Measurements from ENCODE around the gene FBXO21. TPM values are rescaled to one million over a fixed set of nuclear protein-coding genes. Genes with fewer than 3 reads are reported as not detected.

Gene FBXO21
- total and polyA plus RNA-seq, 2 of the 4 experiments (the other 2 are of a cell fraction), result 43.6 to 56.6 TPM

DNA sequence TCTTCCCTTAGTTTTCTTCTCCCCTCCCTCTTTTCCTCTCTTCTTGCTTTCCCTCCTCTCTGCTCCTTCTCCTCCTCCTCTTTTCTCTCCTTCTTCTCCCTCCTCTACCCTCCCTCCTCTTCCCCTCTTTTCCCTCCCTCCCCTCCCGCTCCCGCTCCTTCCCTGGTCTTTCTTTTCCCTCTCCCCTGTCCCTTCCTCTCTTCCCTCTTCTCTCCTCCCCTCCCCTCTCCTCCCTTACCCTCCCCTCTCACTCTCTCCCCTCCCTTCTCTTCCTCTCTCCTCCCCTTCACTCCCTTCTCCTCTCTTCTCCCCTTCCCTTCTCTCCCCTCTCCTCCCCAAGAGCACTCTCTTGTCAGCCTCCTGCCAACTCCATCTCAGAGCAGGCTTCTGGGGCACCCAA lies 17.4 kb upstream of the FBXO21 start:
- BruUV-seq (replicated peaks), result no TSS peak
- CTCF ChIA-PET, result no interaction called here
- in situ Hi-C loops (cut with MboI; ENCODE audit: low sequenced_read_pairs), result no loop called here

More for the DNA sequence above, 17.4 kb upstream of the FBXO21 start:
- no peak overlapping the region for H3K4ac ChIP-seq (ENCODE audit: low read depth, low read length)
- POLR2A ChIA-PET (ENCODE audit: unreplicated experiment), result no interaction called here
- no peak overlapping the region for H4K91ac ChIP-seq (ENCODE audit: insufficient read depth, low read depth, low read length)
- H3K23ac ChIP-seq (ENCODE audit: low read depth, low read length), result no peak overlapping the region
- ATAC-seq (ENCODE audit: low read depth) (no peak), DNase-seq (no peak)
- no peak overlapping the region for H2AK5ac ChIP-seq (ENCODE audit: low read depth, low read length)
- dilution Hi-C loops (cut with HindIII; ENCODE audit: low sequenced_read_pairs, unreplicated experiment), result no loop called here
- no peaks in the 10 kb centered on the region for H3K36me3 ChIP-seq (ENCODE audit: control insufficient read depth, insufficient read depth, low read length)
- H2BK120ac ChIP-seq (ENCODE audit: low read depth, low read length), result no peak overlapping the region
- H3K4me1 ChIP-seq (ENCODE audit: control insufficient read depth, insufficient read depth, low read length), result no peaks in the 10 kb centered on the region
- no peak overlapping the region for H2BK15ac ChIP-seq (ENCODE audit: low read depth, low read length)
- H3K9ac ChIP-seq (ENCODE audit: low read depth, low read length), result no peak overlapping the region
- H3K9me3 ChIP-seq (ENCODE audit: control insufficient read depth, insufficient read depth, low read length), result no peaks in the 10 kb centered on the region
- peaks cover 7% of the 10 kb centered on the region; the same call in 1 of the 2 replicates for H3K27me3 ChIP-seq (ENCODE audit: control insufficient read depth, insufficient read depth, low read length)
- H2AK9ac ChIP-seq (replicated peaks; ENCODE audit: low read depth, low read length, poor library complexity), result no peak overlapping the region
- H2AFZ ChIP-seq (replicated peaks; ENCODE audit: low read length, poor library complexity), result no peak overlapping the region
- H3K56ac ChIP-seq (ENCODE audit: extremely low read depth, insufficient read depth, low read length), result no peak overlapping the region
- no peak overlapping the region for H4K8ac ChIP-seq (ENCODE audit: low read depth in 2 of 2, low read length in 2 of 2)
- WGBS, 2 experiments (ENCODE audit: extremely low coverage in 2 of 2, insufficient read length in 1 of 2), result 17% methylated on average over 2 of the region's 2 CpGs; no CpG with 5 or more reads in 1 of the 2 experiments
- H2BK5ac ChIP-seq (ENCODE audit: low read depth, low read length, poor library complexity, severe bottlenecking), result no peak overlapping the region
- TF ChIP-seq MAZ (IDR thresholded peaks at IDR 0.05; ENCODE audit: borderline replicate concordance, low read depth, low read length) (no peak), CEBPB (IDR thresholded peaks at IDR 0.05; ENCODE audit: low read depth, low read length) (no peak), MAFK (IDR thresholded peaks at IDR 0.05; ENCODE audit: low read depth, low read length) (no peak), FOS (IDR thresholded peaks at IDR 0.05; ENCODE audit: low read depth, low read length) (no peak), NFE2L2 (IDR thresholded peaks at IDR 0.05; ENCODE audit: low read depth, low read length) (no peak), CTCF (conservative IDR thresholded peaks at IDR 0.05; ENCODE audit: low read depth, low read length) (no peak), RFX5 (IDR thresholded peaks at IDR 0.05; ENCODE audit: low read depth, low read length) (no peak), RCOR1 (IDR thresholded peaks at IDR 0.05; ENCODE audit: insufficient replicate concordance, low read length) (no peak), RAD21 (IDR thresholded peaks at IDR 0.05; ENCODE audit: low read length) (no peak), CHD1 (IDR thresholded peaks at IDR 0.05; ENCODE audit: low read depth, low read length) (no peak), MXI1 (IDR thresholded peaks at IDR 0.05; ENCODE audit: borderline replicate concordance, low read depth, low read length) (no peak), SMC3 (IDR thresholded peaks at IDR 0.05; ENCODE audit: low read depth, low read length) (no peak), BHLHE40 (IDR thresholded peaks at IDR 0.05; ENCODE audit: low read depth, low read length) (no peak), POLR2A (IDR thresholded peaks at IDR 0.05; ENCODE audit: low read depth, low read length) (no peak)
- TF ChIP-seq, protein P1, sequence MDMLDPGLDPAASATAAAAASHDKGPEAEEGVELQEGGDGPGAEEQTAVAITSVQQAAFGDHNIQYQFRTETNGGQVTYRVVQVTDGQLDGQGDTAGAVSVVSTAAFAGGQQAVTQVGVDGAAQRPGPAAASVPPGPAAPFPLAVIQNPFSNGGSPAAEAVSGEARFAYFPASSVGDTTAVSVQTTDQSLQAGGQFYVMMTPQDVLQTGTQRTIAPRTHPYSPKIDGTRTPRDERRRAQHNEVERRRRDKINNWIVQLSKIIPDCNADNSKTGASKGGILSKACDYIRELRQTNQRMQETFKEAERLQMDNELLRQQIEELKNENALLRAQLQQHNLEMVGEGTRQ (IDR thresholded peaks at IDR 0.05; ENCODE audit: low read depth, low read length), result no peak
- TF ChIP-seq, protein P2, sequence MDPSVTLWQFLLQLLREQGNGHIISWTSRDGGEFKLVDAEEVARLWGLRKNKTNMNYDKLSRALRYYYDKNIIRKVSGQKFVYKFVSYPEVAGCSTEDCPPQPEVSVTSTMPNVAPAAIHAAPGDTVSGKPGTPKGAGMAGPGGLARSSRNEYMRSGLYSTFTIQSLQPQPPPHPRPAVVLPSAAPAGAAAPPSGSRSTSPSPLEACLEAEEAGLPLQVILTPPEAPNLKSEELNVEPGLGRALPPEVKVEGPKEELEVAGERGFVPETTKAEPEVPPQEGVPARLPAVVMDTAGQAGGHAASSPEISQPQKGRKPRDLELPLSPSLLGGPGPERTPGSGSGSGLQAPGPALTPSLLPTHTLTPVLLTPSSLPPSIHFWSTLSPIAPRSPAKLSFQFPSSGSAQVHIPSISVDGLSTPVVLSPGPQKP (IDR thresholded peaks at IDR 0.05; ENCODE audit: borderline replicate concordance, low read depth, low read length), result no peak
- intact Hi-C loops (cut with micrococcal nuclease), result no loop called here
- H4K5ac ChIP-seq (ENCODE audit: low read depth, low read length), result no peak overlapping the region
- no peak overlapping the region for H3K18ac ChIP-seq (ENCODE audit: low read depth, low read length)
- H3K9me1 ChIP-seq (ENCODE audit: insufficient read depth, low read length), result no peaks in the 10 kb centered on the region
- H3K4me3 ChIP-seq (ENCODE audit: insufficient read depth, low read depth, low read length), result no peak overlapping the region
- no peak overlapping the region for H3K14ac ChIP-seq (replicated peaks; ENCODE audit: low read depth, low read length)
- no peak overlapping the region for H3K4me2 ChIP-seq (ENCODE audit: low read depth, low read length)
- no peaks in the 10 kb centered on the region for H3K79me1 ChIP-seq (ENCODE audit: low read depth in 1 of 2, low read length in 2 of 2)
- no peaks in the 10 kb centered on the region for H4K20me1 ChIP-seq (ENCODE audit: insufficient read depth, low read length)
- H2BK20ac ChIP-seq (ENCODE audit: low read depth, low read length), result no peak overlapping the region
- H3K27ac ChIP-seq (ENCODE audit: insufficient read depth, low read length), result no peak overlapping the region
